Nephron (organoid): ENCODE measurements around the gene MATN1.

Experiments
- H3K27ac Mint-ChIP-seq, 3 experiments: 2 replicates each; pipeline ENCODE4 v1.8.0; 2020; ENCODE audit warnings: mixed read lengths in 3 of 3, mild to moderate bottlenecking in 2 of 3, moderate library complexity in 1 of 3
- H3K27me3 Mint-ChIP-seq: 2 replicates; pipeline ENCODE4 v1.8.0; 2021; ENCODE audit warnings: low read depth, mild to moderate bottlenecking, moderate library complexity, mixed read lengths
- H3K36me3 Mint-ChIP-seq: 2 replicates; pipeline ENCODE4 v1.8.0; 2020; ENCODE audit warnings: low read depth, mixed read lengths
- H3K4me1 Mint-ChIP-seq: 2 replicates; pipeline ENCODE4 v1.8.0; 2020; ENCODE audit warnings: mixed read lengths
- H3K4me3 Mint-ChIP-seq, 3 experiments: 2 replicates each; pipeline ENCODE4 v1.8.0; 2020; ENCODE audit warnings: mild to moderate bottlenecking in 3 of 3, mixed read lengths in 3 of 3, moderate library complexity in 2 of 3
- H3K9me3 Mint-ChIP-seq: 2 replicates; pipeline ENCODE4 v1.8.0; 2020; ENCODE audit warnings: mixed read lengths
- TF ChIP-seq, protein P1 (sequence below), 3 experiments: fragments of 200-600 bp; sonication (generic); IDR thresholded peaks; one replicate each; pipeline ENCODE4 v1.5.0; 2021; ENCODE audit warnings: antibody characterized with exemption in 3 of 3; ENCODE audit not compliant: unreplicated experiment in 3 of 3

MATN1 gene

DNA sequence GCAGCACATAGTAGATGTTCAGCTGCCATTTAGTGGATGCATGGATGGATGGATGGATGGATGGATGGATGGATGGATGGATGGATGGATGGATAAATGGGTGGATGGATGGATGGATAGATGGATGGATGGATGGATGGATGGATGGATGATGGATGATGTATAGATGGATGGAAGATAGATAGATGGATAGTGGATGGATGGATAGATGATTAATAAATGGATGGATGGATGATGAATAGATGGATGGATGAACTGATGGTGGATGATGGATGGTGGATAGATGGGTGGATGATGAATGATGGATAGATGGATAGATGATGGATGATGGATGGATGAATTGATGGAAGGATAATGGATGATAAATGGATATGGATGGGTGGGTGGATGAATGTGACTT lies 20.6 kb downstream of the MATN1 start:
- Mint-ChIP-seq H3K27ac (no peak overlapping the region), H3K36me3 (no peaks in the 10 kb centered on the region), H3K9me3 (no peaks in the 10 kb centered on the region), H3K4me3 (no peak overlapping the region), H3K4me1 (peaks cover 5% of the 10 kb centered on the region), H3K27me3 (peaks cover 7% of the 10 kb centered on the region)
- TF ChIP-seq, protein P1, sequence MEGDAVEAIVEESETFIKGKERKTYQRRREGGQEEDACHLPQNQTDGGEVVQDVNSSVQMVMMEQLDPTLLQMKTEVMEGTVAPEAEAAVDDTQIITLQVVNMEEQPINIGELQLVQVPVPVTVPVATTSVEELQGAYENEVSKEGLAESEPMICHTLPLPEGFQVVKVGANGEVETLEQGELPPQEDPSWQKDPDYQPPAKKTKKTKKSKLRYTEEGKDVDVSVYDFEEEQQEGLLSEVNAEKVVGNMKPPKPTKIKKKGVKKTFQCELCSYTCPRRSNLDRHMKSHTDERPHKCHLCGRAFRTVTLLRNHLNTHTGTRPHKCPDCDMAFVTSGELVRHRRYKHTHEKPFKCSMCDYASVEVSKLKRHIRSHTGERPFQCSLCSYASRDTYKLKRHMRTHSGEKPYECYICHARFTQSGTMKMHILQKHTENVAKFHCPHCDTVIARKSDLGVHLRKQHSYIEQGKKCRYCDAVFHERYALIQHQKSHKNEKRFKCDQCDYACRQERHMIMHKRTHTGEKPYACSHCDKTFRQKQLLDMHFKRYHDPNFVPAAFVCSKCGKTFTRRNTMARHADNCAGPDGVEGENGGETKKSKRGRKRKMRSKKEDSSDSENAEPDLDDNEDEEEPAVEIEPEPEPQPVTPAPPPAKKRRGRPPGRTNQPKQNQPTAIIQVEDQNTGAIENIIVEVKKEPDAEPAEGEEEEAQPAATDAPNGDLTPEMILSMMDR (IDR thresholded peaks at IDR 0.05; ENCODE audit: unreplicated experiment in 3 of 3) = no peak

DNA sequence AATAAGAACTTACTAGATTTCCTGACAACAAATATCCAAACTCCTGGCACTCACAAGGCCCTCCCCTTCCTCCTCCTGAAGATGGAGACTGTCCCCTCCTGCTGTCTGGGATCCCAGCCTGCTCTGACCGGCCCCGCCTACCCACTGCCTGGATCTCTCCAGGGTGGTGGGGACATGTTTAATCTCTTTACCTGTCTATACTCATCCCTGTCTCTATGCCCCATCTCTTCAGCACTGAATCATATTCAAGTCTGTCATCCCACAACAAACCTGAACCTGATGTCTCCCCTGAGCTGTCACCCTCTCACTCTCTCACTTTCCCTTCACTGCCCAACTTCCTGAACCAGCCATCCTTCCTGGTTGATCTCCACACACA lies 22.1 kb downstream of the MATN1 start:
- H3K9me3 Mint-ChIP-seq = no peaks in the 10 kb centered on the region
- H3K27me3 Mint-ChIP-seq = peaks cover 7% of the 10 kb centered on the region
- no peak overlapping the region for H3K4me3 Mint-ChIP-seq
- H3K36me3 Mint-ChIP-seq = no peaks in the 10 kb centered on the region
- no peak overlapping the region for H3K27ac Mint-ChIP-seq
- peaks cover 16% of the 10 kb centered on the region for H3K4me1 Mint-ChIP-seq
- TF ChIP-seq, protein P1 (IDR thresholded peaks at IDR 0.05; ENCODE audit: unreplicated experiment in 3 of 3) = no peak

DNA sequence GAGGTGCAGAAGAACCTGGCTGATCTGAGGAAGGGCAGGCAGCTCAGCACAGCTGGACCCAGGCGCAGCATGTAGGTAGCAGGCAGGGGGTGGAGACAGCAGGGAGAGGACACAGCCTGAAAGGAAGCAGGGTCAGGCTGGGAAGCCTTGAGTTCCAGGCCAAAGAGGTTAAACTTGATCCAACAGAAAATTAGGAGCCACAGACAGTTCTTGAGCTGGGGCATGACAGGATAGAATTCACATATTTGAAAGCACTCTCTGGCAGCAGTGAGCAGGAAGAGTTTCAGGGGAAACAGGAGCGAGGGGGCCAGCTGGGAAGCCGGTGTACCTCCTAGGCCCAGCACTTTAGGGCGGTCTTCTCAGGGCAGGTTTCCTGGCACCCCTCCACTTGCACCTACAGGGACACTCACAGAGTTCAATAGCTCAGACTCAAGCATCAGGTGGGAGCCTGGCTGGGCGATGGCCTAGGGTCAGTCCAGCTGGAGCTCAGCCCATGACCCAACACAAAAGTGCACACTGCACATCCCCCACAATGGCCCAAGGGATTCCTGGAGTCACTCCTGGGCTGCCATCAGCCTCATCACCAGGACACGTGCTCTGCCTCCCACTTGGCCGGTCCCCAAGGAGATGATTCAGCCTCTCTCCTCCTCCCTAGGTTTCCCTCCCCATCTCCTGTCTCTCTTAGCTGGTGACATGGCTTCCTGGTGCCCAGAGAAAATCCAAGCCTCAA lies 22.7 kb downstream of the MATN1 start:
- Mint-ChIP-seq H3K4me3 (no peak overlapping the region), H3K9me3 (no peaks in the 10 kb centered on the region), H3K27ac (no peak overlapping the region), H3K4me1 (peaks cover 22% of the 10 kb centered on the region), H3K36me3 (no peaks in the 10 kb centered on the region), H3K27me3 (peaks cover 7% of the 10 kb centered on the region)
- TF ChIP-seq, protein P1 (IDR thresholded peaks at IDR 0.05; ENCODE audit: unreplicated experiment in 3 of 3) = no peak

DNA sequence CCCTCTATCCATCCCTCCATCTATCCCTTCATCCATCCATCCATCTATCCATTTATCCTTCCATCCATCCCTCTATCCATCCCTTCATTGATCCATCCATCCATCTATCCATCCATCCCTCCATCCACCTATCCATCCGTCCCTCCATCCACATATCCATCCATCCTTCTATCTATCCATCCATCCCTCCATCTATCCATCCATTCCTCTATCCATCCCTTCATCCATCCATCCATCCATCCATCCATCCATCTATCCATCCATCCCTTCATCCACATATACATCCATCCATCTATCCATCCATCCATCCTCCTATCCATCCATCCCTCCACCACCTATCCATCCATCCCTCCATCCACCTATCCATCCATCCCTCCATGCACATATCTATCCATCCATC lies 23.6 kb downstream of the MATN1 start:
- no peak overlapping the region for H3K4me3 Mint-ChIP-seq
- peaks cover 3% of the 10 kb centered on the region for H3K27me3 Mint-ChIP-seq
- no peaks in the 10 kb centered on the region for H3K36me3 Mint-ChIP-seq
- TF ChIP-seq, protein P1 (IDR thresholded peaks at IDR 0.05; ENCODE audit: unreplicated experiment in 3 of 3) = no peak
- H3K27ac Mint-ChIP-seq = no peak overlapping the region
- peaks cover 28% of the 10 kb centered on the region for H3K4me1 Mint-ChIP-seq
- H3K9me3 Mint-ChIP-seq = no peaks in the 10 kb centered on the region

DNA sequence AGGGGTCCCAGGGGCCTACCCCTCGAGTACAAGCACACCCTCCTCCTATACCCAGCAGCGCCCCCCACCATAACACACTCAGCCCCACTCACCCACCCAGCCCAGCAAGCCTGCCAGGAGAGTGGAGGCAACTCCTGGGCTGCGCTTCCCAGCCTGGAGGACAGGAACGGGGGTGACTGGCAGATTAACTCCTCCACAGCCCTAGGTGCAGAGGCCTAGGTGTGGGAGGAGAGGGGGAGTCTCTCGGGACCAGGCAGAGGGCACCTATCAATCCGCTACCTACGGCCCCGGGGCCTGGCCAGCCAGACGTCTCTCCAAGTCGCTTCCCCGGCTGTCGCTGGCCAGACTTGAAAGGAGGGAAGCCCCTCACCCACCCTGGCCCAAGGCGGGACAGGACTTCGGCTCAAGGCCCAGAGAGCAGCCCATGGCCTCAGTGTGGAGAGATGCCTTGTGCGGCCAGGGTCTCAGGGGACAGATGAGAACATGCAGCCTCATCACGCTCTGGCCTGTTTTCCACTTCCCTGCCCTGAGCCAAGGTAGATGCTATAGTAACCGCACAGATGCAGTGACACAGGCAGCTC lies 24.9 kb downstream of the MATN1 start:
- TF ChIP-seq, protein P1 (IDR thresholded peaks at IDR 0.05; ENCODE audit: unreplicated experiment in 3 of 3) = no peak
- H3K4me1 Mint-ChIP-seq = peaks cover 38% of the 10 kb centered on the region

More for the DNA sequence above, 24.9 kb downstream of the MATN1 start:
- H3K36me3 Mint-ChIP-seq = no peaks in the 10 kb centered on the region
- peaks cover 9% of the 10 kb centered on the region for H3K27me3 Mint-ChIP-seq
- no peak overlapping the region for H3K4me3 Mint-ChIP-seq
- H3K27ac Mint-ChIP-seq = no peak overlapping the region
- no peaks in the 10 kb centered on the region for H3K9me3 Mint-ChIP-seq
